SJCRH30 (cell line): ENCODE data around the gene CDKL5. TPM values are rescaled to one million over a fixed set of nuclear protein-coding genes. Genes with fewer than 3 reads are reported as not detected.
"Not testable (repeated sequence)": the region's sequence is repeated elsewhere in the genome, so short reads cannot be mapped to it uniquely, and the experiment has no call there.

ENCODE experiments used
- DNase-seq, 2 experiments: peaks; one replicate each; pipeline ENCODE4 v3.0.0-alpha.2; 2015 to 2020
- H3K27ac ChIP-seq: fragments of 250-450 bp; sonication (Bioruptor Pico); 2 replicates; pipeline ENCODE4 v1.5.1; 2020; ENCODE audit warnings: mild to moderate bottlenecking, moderate library complexity
- H3K27me3 ChIP-seq: fragments of 250-450 bp; sonication (Bioruptor Pico); 2 replicates; pipeline ENCODE4 v1.5.1; 2020; ENCODE audit warnings: mild to moderate bottlenecking, moderate library complexity
- H3K36me3 ChIP-seq: fragments of 250-450 bp; sonication (Bioruptor Pico); 2 replicates; pipeline ENCODE4 v1.5.1; 2020; ENCODE audit warnings: mild to moderate bottlenecking, moderate library complexity
- H3K4me1 ChIP-seq: fragments of 250-450 bp; sonication (Bioruptor Pico); 2 replicates; pipeline ENCODE4 v1.5.1; 2020; ENCODE audit warnings: mild to moderate bottlenecking, moderate library complexity
- H3K4me3 ChIP-seq: fragments of 250-450 bp; sonication (Bioruptor Pico); 2 replicates; pipeline ENCODE4 v1.5.1; 2020; ENCODE audit warnings: mild to moderate bottlenecking, moderate library complexity
- H3K9me3 ChIP-seq: fragments of 250-450 bp; sonication (Bioruptor Pico); replicated peaks from 2 replicates; pipeline ENCODE4 v1.5.1; 2020; ENCODE audit warnings: mild to moderate bottlenecking, moderate library complexity
- total RNA-seq: library from RNA; depleted of rRNA; stranded (reverse); fragments of >200 nt; shearing (Covaris generic); gene quantifications from 2 replicates; pipeline ENCODE4 v1.2.3, GENCODE V29; 2014; rRNA removed

CDKL5 gene
- 4.5 and 5.4 TPM in 2 replicates for total RNA-seq

- H3K27ac ChIP-seq, result peak within 1 kb of the TSS; percentile 30; the same call in 1 of the 2 replicates
- DNase-seq, result peak; percentile 98
- H3K4me3 ChIP-seq, result peak within 1 kb of the TSS; percentile 91
- no peaks in the 10 kb centered on the region for H3K9me3 ChIP-seq
- H3K36me3 ChIP-seq, result no peaks in the 10 kb centered on the region
- H3K27me3 ChIP-seq, result no peaks in the 10 kb centered on the region
- no peaks in the 10 kb centered on the region for H3K4me1 ChIP-seq
Measured at GRCh38 chrX:18425199-18426003, at the start of gene CDKL5. CDKL5 (plus strand) TSS chrX:18425608; CDS start chrX:18507097, 81,489 bp downstream.

GRCh38 chrX:18377796-18378195 is 47.6 kb upstream of the CDKL5 start:
- DNase-seq, result peak; percentile 36 to 74
- H3K27me3 ChIP-seq, result no peaks in the 10 kb centered on the region

DNA sequence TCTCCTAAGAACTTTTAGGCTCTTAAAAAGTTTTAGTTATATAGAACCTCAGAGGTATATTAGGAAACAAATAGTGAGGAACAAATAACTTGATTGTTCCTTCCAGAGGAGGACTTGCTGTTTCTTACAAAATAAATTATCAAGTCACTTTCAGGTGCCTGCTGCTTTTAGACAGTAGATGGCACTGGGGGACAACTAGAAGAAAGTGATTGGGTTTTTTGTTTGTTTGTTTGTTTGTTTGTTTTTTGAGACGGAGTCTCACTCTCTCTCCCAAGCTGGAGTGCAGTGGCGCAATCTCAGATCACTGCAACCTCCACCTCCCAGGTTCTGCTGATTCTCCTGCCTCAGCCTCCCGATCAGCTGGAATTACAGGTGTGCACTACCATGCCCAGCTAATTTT is 35.4 kb upstream of the CDKL5 start:
- H3K4me1 ChIP-seq, result no peaks in the 10 kb centered on the region
- no peak for DNase-seq
- H3K27ac ChIP-seq, result no peak overlapping the region
- no peaks in the 10 kb centered on the region for H3K27me3 ChIP-seq
- no peaks in the 10 kb centered on the region for H3K36me3 ChIP-seq
- no peak overlapping the region for H3K4me3 ChIP-seq
- no peaks in the 10 kb centered on the region for H3K9me3 ChIP-seq

More at GRCh38 chrX:18377796-18378195, 47.6 kb upstream of the CDKL5 start:
- Histone ChIP-seq H3K4me3 (no peak overlapping the region), H3K4me1 (no peaks in the 10 kb centered on the region), H3K27ac (no peak overlapping the region), H3K9me3 (no peaks in the 10 kb centered on the region), H3K36me3 (no peaks in the 10 kb centered on the region)

GRCh38 chrX:18390941-18391538 is 34.4 kb upstream of the CDKL5 start:
- no peak overlapping the region for H3K4me3 ChIP-seq
- no peaks in the 10 kb centered on the region for H3K36me3 ChIP-seq
- H3K27me3 ChIP-seq, result no peaks in the 10 kb centered on the region

GRCh38 chrX:18394477-18394876 is 30.9 kb upstream of the CDKL5 start:
- Histone ChIP-seq H3K36me3 (no peaks in the 10 kb centered on the region), H3K27ac (no peak overlapping the region), H3K9me3 (no peaks in the 10 kb centered on the region), H3K4me1 (no peaks in the 10 kb centered on the region), H3K27me3 (no peaks in the 10 kb centered on the region), H3K4me3 (no peak overlapping the region)
- no peak for DNase-seq

More at GRCh38 chrX:18390941-18391538, 34.4 kb upstream of the CDKL5 start:
- Histone ChIP-seq H3K4me1 (no peaks in the 10 kb centered on the region), H3K9me3 (no peaks in the 10 kb centered on the region), H3K27ac (no peak overlapping the region)
- peak; percentile 45 to 70 for DNase-seq

DNA sequence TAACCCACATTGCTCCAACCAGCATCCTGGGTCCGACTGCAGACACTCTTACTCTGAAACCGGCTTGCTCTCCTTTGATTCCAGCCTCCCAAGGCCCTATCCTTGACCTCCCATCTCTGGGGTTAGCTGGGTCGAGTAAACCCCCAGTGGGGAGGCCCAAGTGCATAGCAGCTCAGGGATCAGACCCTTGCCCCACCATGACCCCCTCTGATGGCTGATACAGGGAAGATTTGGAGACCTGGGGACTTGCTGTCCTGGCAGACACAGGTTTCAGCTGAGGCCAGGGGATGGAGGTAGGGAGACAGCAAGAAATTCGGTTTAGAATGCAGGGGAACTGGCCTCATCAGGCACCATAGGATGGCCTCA is 23.6 kb upstream of the CDKL5 start:
- no peaks in the 10 kb centered on the region for H3K36me3 ChIP-seq
- no peaks in the 10 kb centered on the region for H3K27me3 ChIP-seq
- H3K4me3 ChIP-seq, result no peak overlapping the region
- H3K9me3 ChIP-seq, result no peaks in the 10 kb centered on the region
- no peaks in the 10 kb centered on the region for H3K4me1 ChIP-seq
- no peak overlapping the region for H3K27ac ChIP-seq
- DNase-seq, result no peak

GRCh38 chrX:18406531-18407266 is 18.7 kb upstream of the CDKL5 start:
- H3K36me3 ChIP-seq, result no peaks in the 10 kb centered on the region
- H3K27ac ChIP-seq, result no peak overlapping the region
- no peak overlapping the region for H3K4me3 ChIP-seq
- DNase-seq, result no peak
- H3K9me3 ChIP-seq, result no peaks in the 10 kb centered on the region
- H3K4me1 ChIP-seq, result no peaks in the 10 kb centered on the region
- H3K27me3 ChIP-seq, result no peaks in the 10 kb centered on the region

DNA sequence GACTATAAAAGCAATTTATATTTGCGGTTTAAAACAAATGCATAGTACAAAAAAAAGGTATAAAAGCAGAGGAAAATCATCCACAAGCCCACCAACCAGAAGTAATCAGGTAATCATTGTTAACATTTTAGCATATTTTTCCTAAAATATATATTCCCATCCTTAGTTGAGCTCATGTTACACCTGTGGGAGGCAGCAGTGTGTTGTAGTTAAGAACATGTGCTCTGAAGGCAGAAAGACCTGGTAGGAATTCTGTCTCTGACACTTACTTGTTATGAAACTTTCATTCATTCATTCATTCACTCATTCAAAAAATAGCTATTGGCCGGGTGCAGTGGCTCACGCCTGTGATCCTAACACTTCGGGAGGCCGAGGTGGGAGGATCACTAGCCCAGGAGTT is 15.4 kb upstream of the CDKL5 start:
- no peak overlapping the region for H3K27ac ChIP-seq
- H3K9me3 ChIP-seq, result no peaks in the 10 kb centered on the region
- no peaks in the 10 kb centered on the region for H3K4me1 ChIP-seq
- H3K36me3 ChIP-seq, result no peaks in the 10 kb centered on the region
- H3K27me3 ChIP-seq, result no peaks in the 10 kb centered on the region
- peak in 1 of 2 experiments; percentile 41 for DNase-seq
- no peak overlapping the region for H3K4me3 ChIP-seq

DNA sequence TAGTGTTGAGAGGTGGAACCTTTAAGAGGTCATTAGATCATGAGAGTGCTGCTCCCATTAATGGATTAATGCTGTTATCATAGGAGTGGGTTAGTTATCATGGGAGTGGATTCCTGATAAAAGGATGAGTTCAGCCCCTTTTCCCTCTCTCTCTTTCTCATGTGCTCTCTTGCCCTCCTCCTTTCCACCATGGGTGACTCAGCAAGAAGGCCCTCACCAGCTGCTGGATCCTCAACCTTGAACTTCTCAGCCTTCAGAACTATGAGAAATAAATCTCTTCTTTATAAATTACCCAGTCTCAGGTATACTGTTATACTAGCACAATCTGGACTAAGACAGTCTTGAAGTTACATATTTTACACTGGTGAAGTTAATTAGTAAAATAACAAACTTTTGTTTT is 10.0 kb upstream of the CDKL5 start:
- Histone ChIP-seq H3K4me1 (no peaks in the 10 kb centered on the region), H3K27me3 (no peaks in the 10 kb centered on the region), H3K4me3 (no peak overlapping the region), H3K36me3 (no peaks in the 10 kb centered on the region), H3K27ac (no peak overlapping the region), H3K9me3 (no peaks in the 10 kb centered on the region)
- no peak for DNase-seq

DNA sequence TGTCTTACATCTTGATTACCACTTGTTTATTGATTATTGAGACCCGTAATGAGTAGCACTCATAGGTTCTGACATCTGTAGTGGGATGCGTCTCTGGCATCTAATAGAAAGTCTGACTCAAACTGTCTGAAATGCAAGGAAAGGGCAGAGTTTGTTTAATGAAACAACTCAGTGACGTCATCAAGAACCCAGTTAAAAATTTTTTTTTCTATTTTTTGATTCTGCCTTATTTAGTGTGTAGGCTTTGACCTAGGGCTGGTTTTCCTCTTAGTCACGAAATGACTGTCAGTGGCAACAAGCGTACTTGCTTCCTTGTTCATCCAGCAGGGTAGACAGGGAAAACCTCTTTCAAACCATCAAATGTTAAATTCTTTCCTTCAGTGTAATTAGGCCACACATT is 3.1 kb upstream of the CDKL5 start:
- Histone ChIP-seq H3K36me3 (no peaks in the 10 kb centered on the region), H3K4me1 (no peaks in the 10 kb centered on the region), H3K9me3 (no peaks in the 10 kb centered on the region), H3K27ac (no peak overlapping the region), H3K27me3 (no peaks in the 10 kb centered on the region), H3K4me3 (no peak overlapping the region)
- DNase-seq, result no peak

GRCh38 chrX:18422886-18423285 is 2.5 kb upstream of the CDKL5 start:
- Histone ChIP-seq H3K27ac (no peak overlapping the region), H3K4me3 (no peak overlapping the region), H3K4me1 (no peaks in the 10 kb centered on the region), H3K9me3 (no peaks in the 10 kb centered on the region), H3K27me3 (no peaks in the 10 kb centered on the region), H3K36me3 (no peaks in the 10 kb centered on the region)
- DNase-seq, result no peak

GRCh38 chrX:18424482-18425198 is 768 bp upstream of the CDKL5 start:
- H3K36me3 ChIP-seq, result no peaks in the 10 kb centered on the region
- H3K4me1 ChIP-seq, result no peaks in the 10 kb centered on the region
- peak overlapping the region; percentile 91 for H3K4me3 ChIP-seq
- H3K9me3 ChIP-seq, result no peaks in the 10 kb centered on the region
- no peaks in the 10 kb centered on the region for H3K27me3 ChIP-seq
- H3K27ac ChIP-seq, result peak overlapping the region; percentile 20; the same call in 1 of the 2 replicates
- DNase-seq, result peak; percentile 60 to 75

DNA sequence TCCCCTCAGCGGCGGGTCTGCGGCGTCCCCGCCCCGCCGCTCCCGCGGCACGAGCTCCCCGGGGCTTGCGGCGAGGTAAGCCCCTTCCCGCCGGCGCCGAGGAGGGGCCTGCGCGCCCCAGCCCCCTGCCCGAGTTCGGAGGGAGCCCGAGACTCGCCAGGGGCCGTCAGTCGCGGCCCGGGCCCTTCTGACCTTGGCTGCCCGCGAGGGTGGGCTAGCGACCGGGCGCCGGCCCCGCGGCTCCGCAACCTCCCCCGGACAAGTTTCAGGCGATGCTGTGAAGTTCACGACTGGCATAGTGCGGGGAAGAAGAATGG is 554 bp downstream of the CDKL5 start:
- H3K27me3 ChIP-seq, result no peaks in the 10 kb centered on the region
- peak overlapping the region; percentile 91 for H3K4me3 ChIP-seq
- H3K9me3 ChIP-seq, result no peaks in the 10 kb centered on the region
- H3K36me3 ChIP-seq, result no peaks in the 10 kb centered on the region
- H3K4me1 ChIP-seq, result no peaks in the 10 kb centered on the region
- DNase-seq, result no peak
- H3K27ac ChIP-seq, result peak overlapping the region; percentile 30; the same call in 1 of the 2 replicates

- no peak overlapping the region for H3K4me3 ChIP-seq
- no peaks in the 10 kb centered on the region for H3K4me1 ChIP-seq
- H3K27ac ChIP-seq, result no peak overlapping the region
- H3K36me3 ChIP-seq, result no peaks in the 10 kb centered on the region
- no peak for DNase-seq
- H3K27me3 ChIP-seq, result no peaks in the 10 kb centered on the region
- H3K9me3 ChIP-seq, result no peaks in the 10 kb centered on the region
Measured at GRCh38 chrX:18428006-18428405, 2.6 kb downstream of the CDKL5 start.

DNA sequence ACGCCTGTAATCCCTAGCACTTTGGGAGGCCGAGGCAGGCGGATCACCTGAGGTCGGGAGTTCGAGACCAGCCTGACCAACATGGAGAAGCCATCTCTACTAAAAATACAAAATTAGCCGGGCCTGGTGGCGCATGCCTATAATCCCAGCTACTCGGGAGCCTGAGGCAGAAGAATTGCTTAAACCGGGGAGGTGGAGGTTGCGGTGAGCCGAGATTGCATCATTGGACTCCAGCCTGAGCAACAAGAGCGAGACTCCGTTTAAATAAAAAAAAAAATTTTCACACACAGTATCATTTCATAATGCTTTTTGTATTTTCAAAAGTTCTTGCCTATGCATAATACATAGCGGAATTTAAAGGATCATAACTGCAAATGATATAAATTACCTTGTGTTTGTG is 7.9 kb downstream of the CDKL5 start:
- H3K4me3 ChIP-seq, H3K9me3 ChIP-seq, DNase-seq, H3K27me3 ChIP-seq, H3K27ac ChIP-seq, H3K36me3 ChIP-seq, H3K4me1 ChIP-seq: not testable (repeated sequence)
